Panc1 (cell line): Measurements from ENCODE around the gene NME3.

ENCODE experiments used
- POLR2AphosphoS5 ChIP-seq: IDR thresholded peaks from 2 replicates; pipeline ENCODE4 v1.6.1; 2012; ENCODE audit warnings: mild to moderate bottlenecking, low read depth, low read length, moderate library complexity
- SIN3A ChIP-seq: IDR thresholded peaks from 2 replicates; pipeline ENCODE4 v1.6.1; 2012; ENCODE audit warnings: low read depth, mild to moderate bottlenecking, low read length, moderate library complexity, borderline replicate concordance; ENCODE audit not compliant: insufficient read depth
- TCF7L2 ChIP-seq: IDR thresholded peaks from 2 replicates; pipeline ENCODE4 v1.6.1; 2011; ENCODE audit warnings: mild to moderate bottlenecking, low read depth, low read length, inconsistent platforms
- TF ChIP-seq, protein P1 (sequence below): fragments of 450-650 bp; IDR thresholded peaks from 2 replicates; pipeline ENCODE4 v1.5.1; 2017; ENCODE audit warnings: mild to moderate bottlenecking
- TF ChIP-seq, protein P2 (sequence below), 2 experiments: IDR thresholded peaks; 2 replicates each; pipeline ENCODE4 v1.6.1; 2011 to 2012; ENCODE audit warnings: low read depth in 2 of 2, control low read depth in 1 of 2, low read length in 1 of 2, mild to moderate bottlenecking in 1 of 2, moderate library complexity in 1 of 2; ENCODE audit not compliant: insufficient read depth in 1 of 2

DNA sequence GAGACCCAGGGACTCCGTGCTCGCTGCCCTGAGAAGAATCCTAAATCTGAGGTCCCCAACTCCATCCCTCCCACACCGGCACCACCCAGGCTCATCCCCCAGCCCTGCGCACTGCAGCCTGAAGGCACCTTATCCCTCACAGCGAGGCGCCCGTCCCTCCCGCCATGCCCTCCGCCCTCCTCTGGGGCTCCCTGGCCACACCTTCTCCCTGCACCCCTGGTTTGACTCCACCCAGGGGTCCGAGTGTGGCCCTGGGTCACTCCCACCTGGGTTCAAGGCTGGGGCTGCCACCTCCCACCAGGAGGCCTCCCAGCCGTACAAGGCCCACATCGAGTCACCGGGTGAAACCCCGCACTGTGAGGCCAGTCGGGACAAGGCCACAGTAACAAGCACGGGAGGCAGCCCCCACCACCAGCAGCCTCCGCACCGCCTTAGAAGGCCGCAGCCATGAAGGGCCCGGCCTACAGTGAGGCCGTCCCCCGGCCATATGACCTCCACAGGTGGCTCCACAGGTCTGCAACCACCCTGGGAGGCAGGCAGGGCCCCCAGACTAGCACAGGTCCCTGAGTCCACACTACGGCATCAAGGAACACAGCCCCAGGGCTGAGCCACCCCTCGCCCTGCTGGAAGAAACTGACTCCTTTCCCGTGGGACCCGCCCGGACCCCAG, 47.0 kb upstream of the NME3 start:
- TF ChIP-seq, protein P1, sequence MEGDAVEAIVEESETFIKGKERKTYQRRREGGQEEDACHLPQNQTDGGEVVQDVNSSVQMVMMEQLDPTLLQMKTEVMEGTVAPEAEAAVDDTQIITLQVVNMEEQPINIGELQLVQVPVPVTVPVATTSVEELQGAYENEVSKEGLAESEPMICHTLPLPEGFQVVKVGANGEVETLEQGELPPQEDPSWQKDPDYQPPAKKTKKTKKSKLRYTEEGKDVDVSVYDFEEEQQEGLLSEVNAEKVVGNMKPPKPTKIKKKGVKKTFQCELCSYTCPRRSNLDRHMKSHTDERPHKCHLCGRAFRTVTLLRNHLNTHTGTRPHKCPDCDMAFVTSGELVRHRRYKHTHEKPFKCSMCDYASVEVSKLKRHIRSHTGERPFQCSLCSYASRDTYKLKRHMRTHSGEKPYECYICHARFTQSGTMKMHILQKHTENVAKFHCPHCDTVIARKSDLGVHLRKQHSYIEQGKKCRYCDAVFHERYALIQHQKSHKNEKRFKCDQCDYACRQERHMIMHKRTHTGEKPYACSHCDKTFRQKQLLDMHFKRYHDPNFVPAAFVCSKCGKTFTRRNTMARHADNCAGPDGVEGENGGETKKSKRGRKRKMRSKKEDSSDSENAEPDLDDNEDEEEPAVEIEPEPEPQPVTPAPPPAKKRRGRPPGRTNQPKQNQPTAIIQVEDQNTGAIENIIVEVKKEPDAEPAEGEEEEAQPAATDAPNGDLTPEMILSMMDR: no peak
- no peak for TF ChIP-seq TCF7L2
- no peak for TF ChIP-seq POLR2AphosphoS5
- TF ChIP-seq, protein P2, sequence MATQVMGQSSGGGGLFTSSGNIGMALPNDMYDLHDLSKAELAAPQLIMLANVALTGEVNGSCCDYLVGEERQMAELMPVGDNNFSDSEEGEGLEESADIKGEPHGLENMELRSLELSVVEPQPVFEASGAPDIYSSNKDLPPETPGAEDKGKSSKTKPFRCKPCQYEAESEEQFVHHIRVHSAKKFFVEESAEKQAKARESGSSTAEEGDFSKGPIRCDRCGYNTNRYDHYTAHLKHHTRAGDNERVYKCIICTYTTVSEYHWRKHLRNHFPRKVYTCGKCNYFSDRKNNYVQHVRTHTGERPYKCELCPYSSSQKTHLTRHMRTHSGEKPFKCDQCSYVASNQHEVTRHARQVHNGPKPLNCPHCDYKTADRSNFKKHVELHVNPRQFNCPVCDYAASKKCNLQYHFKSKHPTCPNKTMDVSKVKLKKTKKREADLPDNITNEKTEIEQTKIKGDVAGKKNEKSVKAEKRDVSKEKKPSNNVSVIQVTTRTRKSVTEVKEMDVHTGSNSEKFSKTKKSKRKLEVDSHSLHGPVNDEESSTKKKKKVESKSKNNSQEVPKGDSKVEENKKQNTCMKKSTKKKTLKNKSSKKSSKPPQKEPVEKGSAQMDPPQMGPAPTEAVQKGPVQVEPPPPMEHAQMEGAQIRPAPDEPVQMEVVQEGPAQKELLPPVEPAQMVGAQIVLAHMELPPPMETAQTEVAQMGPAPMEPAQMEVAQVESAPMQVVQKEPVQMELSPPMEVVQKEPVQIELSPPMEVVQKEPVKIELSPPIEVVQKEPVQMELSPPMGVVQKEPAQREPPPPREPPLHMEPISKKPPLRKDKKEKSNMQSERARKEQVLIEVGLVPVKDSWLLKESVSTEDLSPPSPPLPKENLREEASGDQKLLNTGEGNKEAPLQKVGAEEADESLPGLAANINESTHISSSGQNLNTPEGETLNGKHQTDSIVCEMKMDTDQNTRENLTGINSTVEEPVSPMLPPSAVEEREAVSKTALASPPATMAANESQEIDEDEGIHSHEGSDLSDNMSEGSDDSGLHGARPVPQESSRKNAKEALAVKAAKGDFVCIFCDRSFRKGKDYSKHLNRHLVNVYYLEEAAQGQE (IDR thresholded peaks at IDR 0.05; ENCODE audit: insufficient read depth in 1 of 2, low read depth in 2 of 2, low read length in 1 of 2): no peak
- TF ChIP-seq SIN3A: no peak
